ENCODE data around the gene PARVA. TPM values are rescaled to one million over a fixed set of nuclear protein-coding genes. Genes with fewer than 3 reads are reported as not detected.

The PARVA gene
- total and polyA plus RNA-seq, 4 donors = 3.1 to 11.7 (median 11.2) TPM

DNA sequence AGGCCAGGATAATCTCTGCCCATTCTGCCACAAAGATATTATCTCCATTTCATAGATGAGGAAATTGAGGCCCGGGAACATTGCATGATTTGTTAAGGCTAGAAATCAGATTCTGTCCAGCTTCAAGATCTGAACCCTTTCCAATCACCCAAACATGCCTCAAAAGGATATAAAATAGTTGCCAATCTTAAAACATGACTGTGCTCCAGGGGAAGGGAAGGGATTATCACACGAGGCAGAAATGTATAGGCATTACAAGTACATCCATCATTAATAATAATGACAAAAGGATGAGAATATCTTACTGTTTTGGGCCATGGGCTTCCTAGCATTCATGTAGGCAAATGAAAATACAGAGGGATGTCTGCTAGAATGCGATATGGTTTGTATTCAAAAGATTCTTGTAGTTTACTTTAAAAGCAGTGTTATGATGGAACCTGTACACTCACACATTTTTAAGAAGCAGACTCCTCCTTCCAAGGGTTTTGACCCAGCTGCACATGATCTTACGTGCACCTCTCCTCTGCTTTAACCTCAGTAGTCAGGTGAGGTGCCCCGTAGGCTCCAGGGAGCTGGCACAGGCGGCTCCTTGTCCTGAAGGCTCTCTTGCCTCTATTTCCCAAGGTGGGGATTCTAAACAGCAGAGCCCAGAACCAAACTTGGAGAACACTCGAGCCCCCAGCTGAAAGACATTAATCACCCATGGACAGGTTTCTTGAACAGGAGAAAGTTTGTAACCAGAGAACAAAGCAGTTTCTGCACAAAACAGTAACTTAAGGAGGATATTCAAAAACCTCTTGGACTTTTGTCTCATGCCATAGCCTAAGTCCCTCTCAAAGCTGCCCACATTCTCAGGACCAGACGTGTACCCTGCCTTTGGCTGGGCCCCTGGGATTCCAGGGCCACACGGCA lies 36.0 kb downstream of the PARVA start:
- no peaks in the 10 kb centered on the region for H3K9me3 ChIP-seq (ENCODE audit: control insufficient read depth in 4 of 4, low read length in 3 of 4)
- 84% methylated on average over 9 of the region's 9 CpGs for WGBS
- no peak overlapping the region for H3K27ac ChIP-seq (ENCODE audit: low read depth in 1 of 2, low read length in 2 of 2)
- TF ChIP-seq JUND (IDR thresholded peaks at IDR 0.05) (no peak), HNF4G (IDR thresholded peaks at IDR 0.05) (no peak), FOXA2 (IDR thresholded peaks at IDR 0.05) (no peak), TAF1 (conservative IDR thresholded peaks at IDR 0.05) (no peak), RXRA (IDR thresholded peaks at IDR 0.05) (no peak), EGR1 (IDR thresholded peaks at IDR 0.05; ENCODE audit: low read depth in 2 of 2) (no peak), NR2F2 (IDR thresholded peaks at IDR 0.05) (no peak), HNF4A (conservative IDR thresholded peaks at IDR 0.05) (no peak), SP1 (IDR thresholded peaks at IDR 0.05) (no peak), YY1 (IDR thresholded peaks at IDR 0.05) (no peak), RAD21 (IDR thresholded peaks at IDR 0.05) (no peak), GABPA (IDR thresholded peaks at IDR 0.05 in 1 of 2, conservative IDR thresholded peaks at IDR 0.05 in 1 of 2) (no peak)
- TF ChIP-seq, protein P1, sequence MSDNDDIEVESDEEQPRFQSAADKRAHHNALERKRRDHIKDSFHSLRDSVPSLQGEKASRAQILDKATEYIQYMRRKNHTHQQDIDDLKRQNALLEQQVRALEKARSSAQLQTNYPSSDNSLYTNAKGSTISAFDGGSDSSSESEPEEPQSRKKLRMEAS (IDR thresholded peaks at IDR 0.05) = no peak
- TF ChIP-seq, protein P2, sequence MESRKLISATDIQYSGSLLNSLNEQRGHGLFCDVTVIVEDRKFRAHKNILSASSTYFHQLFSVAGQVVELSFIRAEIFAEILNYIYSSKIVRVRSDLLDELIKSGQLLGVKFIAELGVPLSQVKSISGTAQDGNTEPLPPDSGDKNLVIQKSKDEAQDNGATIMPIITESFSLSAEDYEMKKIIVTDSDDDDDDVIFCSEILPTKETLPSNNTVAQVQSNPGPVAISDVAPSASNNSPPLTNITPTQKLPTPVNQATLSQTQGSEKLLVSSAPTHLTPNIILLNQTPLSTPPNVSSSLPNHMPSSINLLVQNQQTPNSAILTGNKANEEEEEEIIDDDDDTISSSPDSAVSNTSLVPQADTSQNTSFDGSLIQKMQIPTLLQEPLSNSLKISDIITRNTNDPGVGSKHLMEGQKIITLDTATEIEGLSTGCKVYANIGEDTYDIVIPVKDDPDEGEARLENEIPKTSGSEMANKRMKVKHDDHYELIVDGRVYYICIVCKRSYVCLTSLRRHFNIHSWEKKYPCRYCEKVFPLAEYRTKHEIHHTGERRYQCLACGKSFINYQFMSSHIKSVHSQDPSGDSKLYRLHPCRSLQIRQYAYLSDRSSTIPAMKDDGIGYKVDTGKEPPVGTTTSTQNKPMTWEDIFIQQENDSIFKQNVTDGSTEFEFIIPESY (IDR thresholded peaks at IDR 0.05) = no peak
- TF ChIP-seq, protein P3, sequence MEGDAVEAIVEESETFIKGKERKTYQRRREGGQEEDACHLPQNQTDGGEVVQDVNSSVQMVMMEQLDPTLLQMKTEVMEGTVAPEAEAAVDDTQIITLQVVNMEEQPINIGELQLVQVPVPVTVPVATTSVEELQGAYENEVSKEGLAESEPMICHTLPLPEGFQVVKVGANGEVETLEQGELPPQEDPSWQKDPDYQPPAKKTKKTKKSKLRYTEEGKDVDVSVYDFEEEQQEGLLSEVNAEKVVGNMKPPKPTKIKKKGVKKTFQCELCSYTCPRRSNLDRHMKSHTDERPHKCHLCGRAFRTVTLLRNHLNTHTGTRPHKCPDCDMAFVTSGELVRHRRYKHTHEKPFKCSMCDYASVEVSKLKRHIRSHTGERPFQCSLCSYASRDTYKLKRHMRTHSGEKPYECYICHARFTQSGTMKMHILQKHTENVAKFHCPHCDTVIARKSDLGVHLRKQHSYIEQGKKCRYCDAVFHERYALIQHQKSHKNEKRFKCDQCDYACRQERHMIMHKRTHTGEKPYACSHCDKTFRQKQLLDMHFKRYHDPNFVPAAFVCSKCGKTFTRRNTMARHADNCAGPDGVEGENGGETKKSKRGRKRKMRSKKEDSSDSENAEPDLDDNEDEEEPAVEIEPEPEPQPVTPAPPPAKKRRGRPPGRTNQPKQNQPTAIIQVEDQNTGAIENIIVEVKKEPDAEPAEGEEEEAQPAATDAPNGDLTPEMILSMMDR (IDR thresholded peaks at IDR 0.05; ENCODE audit: low read depth, low read length, missing input control) = no peak
- TF ChIP-seq, protein P4, sequence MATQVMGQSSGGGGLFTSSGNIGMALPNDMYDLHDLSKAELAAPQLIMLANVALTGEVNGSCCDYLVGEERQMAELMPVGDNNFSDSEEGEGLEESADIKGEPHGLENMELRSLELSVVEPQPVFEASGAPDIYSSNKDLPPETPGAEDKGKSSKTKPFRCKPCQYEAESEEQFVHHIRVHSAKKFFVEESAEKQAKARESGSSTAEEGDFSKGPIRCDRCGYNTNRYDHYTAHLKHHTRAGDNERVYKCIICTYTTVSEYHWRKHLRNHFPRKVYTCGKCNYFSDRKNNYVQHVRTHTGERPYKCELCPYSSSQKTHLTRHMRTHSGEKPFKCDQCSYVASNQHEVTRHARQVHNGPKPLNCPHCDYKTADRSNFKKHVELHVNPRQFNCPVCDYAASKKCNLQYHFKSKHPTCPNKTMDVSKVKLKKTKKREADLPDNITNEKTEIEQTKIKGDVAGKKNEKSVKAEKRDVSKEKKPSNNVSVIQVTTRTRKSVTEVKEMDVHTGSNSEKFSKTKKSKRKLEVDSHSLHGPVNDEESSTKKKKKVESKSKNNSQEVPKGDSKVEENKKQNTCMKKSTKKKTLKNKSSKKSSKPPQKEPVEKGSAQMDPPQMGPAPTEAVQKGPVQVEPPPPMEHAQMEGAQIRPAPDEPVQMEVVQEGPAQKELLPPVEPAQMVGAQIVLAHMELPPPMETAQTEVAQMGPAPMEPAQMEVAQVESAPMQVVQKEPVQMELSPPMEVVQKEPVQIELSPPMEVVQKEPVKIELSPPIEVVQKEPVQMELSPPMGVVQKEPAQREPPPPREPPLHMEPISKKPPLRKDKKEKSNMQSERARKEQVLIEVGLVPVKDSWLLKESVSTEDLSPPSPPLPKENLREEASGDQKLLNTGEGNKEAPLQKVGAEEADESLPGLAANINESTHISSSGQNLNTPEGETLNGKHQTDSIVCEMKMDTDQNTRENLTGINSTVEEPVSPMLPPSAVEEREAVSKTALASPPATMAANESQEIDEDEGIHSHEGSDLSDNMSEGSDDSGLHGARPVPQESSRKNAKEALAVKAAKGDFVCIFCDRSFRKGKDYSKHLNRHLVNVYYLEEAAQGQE (IDR thresholded peaks at IDR 0.05) = no peak
- TF ChIP-seq, protein P5, sequence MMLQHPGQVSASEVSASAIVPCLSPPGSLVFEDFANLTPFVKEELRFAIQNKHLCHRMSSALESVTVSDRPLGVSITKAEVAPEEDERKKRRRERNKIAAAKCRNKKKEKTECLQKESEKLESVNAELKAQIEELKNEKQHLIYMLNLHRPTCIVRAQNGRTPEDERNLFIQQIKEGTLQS (IDR thresholded peaks at IDR 0.05) = no peak
- H3K36me3 ChIP-seq (ENCODE audit: control insufficient read depth in 4 of 4, insufficient read depth in 3 of 4, low read depth in 1 of 4, low read length in 3 of 4) = no peaks in the 10 kb centered on the region
- DNase-seq (ENCODE audit: low spot score) = no peak
- H3K4me1 ChIP-seq (ENCODE audit: control insufficient read depth in 4 of 4, insufficient read depth in 4 of 4, low read length in 3 of 4) = peaks cover 0 to 11% (median 9%) of the 10 kb centered on the region in 4 donors
- no peaks in the 10 kb centered on the region for H3K27me3 ChIP-seq (ENCODE audit: control insufficient read depth in 4 of 4, insufficient read depth in 4 of 4, low read length in 3 of 4)
- H3K4me3 ChIP-seq (ENCODE audit: low read depth in 1 of 3, low read length in 3 of 3) = no peak overlapping the region
- no peak overlapping the region for H3K9ac ChIP-seq (ENCODE audit: low read depth in 1 of 2, low read length in 2 of 2)

All from liver (tissue), 9 donors.